IMR-90 (cell line): ENCODE measurements around the gene RYR1. TPM values are rescaled to one million over a fixed set of nuclear protein-coding genes. Genes with fewer than 3 reads are reported as not detected.

ENCODE experiments used
- ATAC-seq: fragments of 200-7000 bp; cut with Tn5 transposase; 2 replicates; pipeline ENCODE4 v1.9.1; 2020; ENCODE audit warnings: low read depth, mild to moderate bottlenecking, moderate library complexity
- BruUV-seq: library from RNA; stranded (reverse); fragments of 400-500 nt; replicated peaks from 2 replicates; lab custom pipeline; 2021; lab: Mats Ljungman, UMichigan
- CTCF ChIA-PET: fragments of 300-600 bp; formaldehyde crosslinking; extraction: SDS; loops from one replicate; lab custom pipeline; 2021; ENCODE audit warnings: antibody characterized with exemption; lab: Yijun Ruan, JAX
- POLR2A ChIA-PET: fragments of 300-600 bp; sonication (Branson Sonifier 250); formaldehyde crosslinking; loops from one replicate; lab custom pipeline; 2022; ENCODE audit warnings: antibody characterized with exemption; ENCODE audit not compliant: unreplicated experiment; lab: Charles Lee
- DNase-seq: peaks from one replicate; pipeline ENCODE4 v3.0.0; 2013
- H2AFZ ChIP-seq: replicated peaks from 2 replicates; pipeline ENCODE3; 2013; ENCODE audit warnings: low read length, mild to moderate bottlenecking; ENCODE audit not compliant: poor library complexity
- H2AK5ac ChIP-seq: 2 replicates; pipeline ENCODE4 v1.6.1; 2013; ENCODE audit warnings: low read depth, low read length, inconsistent platforms
- H2AK9ac ChIP-seq: replicated peaks from 2 replicates; pipeline ENCODE3; 2013; ENCODE audit warnings: mild to moderate bottlenecking, low read depth, low read length, moderate library complexity; ENCODE audit not compliant: poor library complexity
- H2BK120ac ChIP-seq: 2 replicates; pipeline ENCODE4 v1.6.1; 2013; ENCODE audit warnings: low read depth, low read length, inconsistent platforms
- H2BK15ac ChIP-seq: 3 replicates; pipeline ENCODE4 v1.6.1; 2013; ENCODE audit warnings: low read depth, low read length, inconsistent platforms
- H2BK20ac ChIP-seq: 2 replicates; pipeline ENCODE4 v1.6.1; 2013; ENCODE audit warnings: low read depth, mild to moderate bottlenecking, inconsistent platforms, low read length, moderate library complexity
- H2BK5ac ChIP-seq: 2 replicates; pipeline ENCODE4 v1.6.1; 2013; ENCODE audit warnings: mild to moderate bottlenecking, low read depth, low read length, inconsistent platforms; ENCODE audit not compliant: poor library complexity, severe bottlenecking
- H3K14ac ChIP-seq: replicated peaks from 2 replicates; pipeline ENCODE4 v1.6.1; 2013; ENCODE audit warnings: low read depth, low read length, inconsistent platforms
- H3K18ac ChIP-seq: 2 replicates; pipeline ENCODE4 v1.6.1; 2013; ENCODE audit warnings: low read depth, low read length, control low read depth
- H3K23ac ChIP-seq: 2 replicates; pipeline ENCODE4 v1.6.1; 2013; ENCODE audit warnings: low read depth, low read length, inconsistent platforms
- H3K27ac ChIP-seq: 2 replicates; pipeline ENCODE4 v1.5.1; 2013; ENCODE audit warnings: mild to moderate bottlenecking, control low read depth, low read length; ENCODE audit not compliant: insufficient read depth
- H3K27me3 ChIP-seq: 2 replicates; pipeline ENCODE4 v1.6.1; 2013; ENCODE audit warnings: low read length; ENCODE audit not compliant: control insufficient read depth, insufficient read depth
- H3K36me3 ChIP-seq: 2 replicates; pipeline ENCODE4 v1.6.1; 2013; ENCODE audit warnings: low read length, mixed read lengths; ENCODE audit not compliant: control insufficient read depth, insufficient read depth
- H3K4ac ChIP-seq: 2 replicates; pipeline ENCODE4 v1.6.1; 2013; ENCODE audit warnings: low read depth, low read length, inconsistent platforms
- H3K4me1 ChIP-seq: 2 replicates; pipeline ENCODE4 v1.6.1; 2013; ENCODE audit warnings: low read length, mixed read lengths; ENCODE audit not compliant: control insufficient read depth, insufficient read depth
- H3K4me2 ChIP-seq: 2 replicates; pipeline ENCODE4 v1.6.1; 2013; ENCODE audit warnings: low read depth, mild to moderate bottlenecking, control low read depth, low read length, moderate library complexity
- H3K4me3 ChIP-seq: 2 replicates; pipeline ENCODE4 v1.5.1; 2013; ENCODE audit warnings: low read depth, mild to moderate bottlenecking, control low read depth, low read length, moderate library complexity; ENCODE audit not compliant: insufficient read depth
- H3K56ac ChIP-seq: 2 replicates; pipeline ENCODE4 v1.6.1; 2013; ENCODE audit warnings: low read length, inconsistent platforms; ENCODE audit not compliant: insufficient read depth; ENCODE audit errors: extremely low read depth
- H3K79me1 ChIP-seq, 2 experiments: 2 replicates each; pipeline ENCODE4 v1.6.1; 2013; ENCODE audit warnings: low read length in 2 of 2, inconsistent platforms in 1 of 2, low read depth in 1 of 2
- H3K9ac ChIP-seq: 2 replicates; pipeline ENCODE4 v1.6.1; 2013; ENCODE audit warnings: low read depth, low read length, control low read depth
- H3K9me1 ChIP-seq: 2 replicates; pipeline ENCODE4 v1.6.1; 2013; ENCODE audit warnings: low read length, inconsistent platforms; ENCODE audit not compliant: insufficient read depth
- H3K9me3 ChIP-seq: 2 replicates; pipeline ENCODE4 v1.6.1; 2013; ENCODE audit warnings: low read length; ENCODE audit not compliant: control insufficient read depth, insufficient read depth
- H4K20me1 ChIP-seq: 2 replicates; pipeline ENCODE4 v1.6.1; 2013; ENCODE audit warnings: low read length, inconsistent platforms; ENCODE audit not compliant: insufficient read depth
- H4K5ac ChIP-seq: 2 replicates; pipeline ENCODE4 v1.6.1; 2013; ENCODE audit warnings: mild to moderate bottlenecking, low read depth, low read length, control low read depth
- H4K8ac ChIP-seq, 2 experiments: 2 replicates each; pipeline ENCODE4 v1.6.1; 2013; ENCODE audit warnings: low read depth in 2 of 2, low read length in 2 of 2, control low read depth in 1 of 2, inconsistent platforms in 1 of 2
- H4K91ac ChIP-seq: 2 replicates; pipeline ENCODE4 v1.6.1; 2013; ENCODE audit warnings: low read depth, low read length, inconsistent platforms; ENCODE audit not compliant: insufficient read depth
- BHLHE40 ChIP-seq: fragments of 150-350 bp; IDR thresholded peaks from 2 replicates; pipeline ENCODE4 v1.6.1; 2016; ENCODE audit warnings: mild to moderate bottlenecking, low read depth, low read length
- CEBPB ChIP-seq: IDR thresholded peaks from 2 replicates; pipeline ENCODE4 v1.6.1; 2012; ENCODE audit warnings: low read depth, low read length, improper control_type of control experiment
- FOS ChIP-seq: fragments of 150-350 bp; IDR thresholded peaks from 2 replicates; pipeline ENCODE4 v1.6.1; 2016; ENCODE audit warnings: low read depth, low read length
- WGBS, 2 experiments: methylation state at CpG; one replicate each; pipeline versions ENCODE4 v1.1.5 to v1.1.7; 2013; ENCODE audit warnings: missing lambda C conversion rate in 2 of 2; ENCODE audit not compliant: insufficient read length in 1 of 2; ENCODE audit errors: extremely low coverage in 2 of 2; 5-methylcytosine and 5-hydroxymethylcytosine counted together
- dilution Hi-C: fragments of 300-500 bp; cut with HindIII; formaldehyde crosslinking; loops from one replicate; pipeline ENCODE4 v1.14.3; 2018; ENCODE audit warnings: low sequenced_read_pairs; ENCODE audit not compliant: unreplicated experiment
- in situ Hi-C: fragments of 300-500 bp; cut with MboI; formaldehyde crosslinking; loops from 3 replicates; pipeline ENCODE4 v1.14.3; 2019; ENCODE audit warnings: low sequenced_read_pairs, inconsistent platforms, mixed read lengths
- intact Hi-C: fragments of 100-400 bp; cut with micrococcal nuclease; formaldehyde crosslinking; loops from 2 replicates; pipeline ENCODE4 v1.10.0; 2022
- polyA plus RNA-seq, 3 experiments: library from polyadenylated mRNA; depleted of rRNA; stranded (reverse); fragments of >200 nt; gene quantifications; 2 replicates each; pipeline ENCODE4 v1.2.3, GENCODE V29; 2012; ENCODE audit warnings: low replicate concordance in 1 of 3
- total RNA-seq: library from RNA; depleted of rRNA; stranded (reverse); fragments of >200 nt; gene quantifications from 2 replicates; pipeline ENCODE4 v1.2.3, GENCODE V29; 2012

The RYR1 gene
- total and polyA plus RNA-seq, 2 of the 4 experiments (the other 2 are of a cell fraction): not detected

GRCh38 chr19:38526430-38526829 is 92.9 kb downstream of the RYR1 start:
- H3K23ac ChIP-seq: no peak overlapping the region
- H4K5ac ChIP-seq: no peak overlapping the region
- ChIA-PET POLR2A (no interaction called here), CTCF (no interaction called here)
- no peak overlapping the region for H2AK9ac ChIP-seq
- H3K27me3 ChIP-seq: peaks cover 8% of the 10 kb centered on the region
- no peak overlapping the region for H3K9ac ChIP-seq
- H3K18ac ChIP-seq: no peak overlapping the region
- no peaks in the 10 kb centered on the region for H3K4me1 ChIP-seq
- no peaks in the 10 kb centered on the region for H3K9me1 ChIP-seq
- no peak overlapping the region for H3K4ac ChIP-seq
- no peak overlapping the region for H2AFZ ChIP-seq
- no peak overlapping the region for H4K8ac ChIP-seq
- dilution Hi-C loops: no loop called here
- no peak overlapping the region for H2BK15ac ChIP-seq
- no peak overlapping the region for H3K14ac ChIP-seq
- no peak overlapping the region for H2BK20ac ChIP-seq
- H3K36me3 ChIP-seq: no peaks in the 10 kb centered on the region
- WGBS, 2 experiments: 42% methylated on average over 4 of the region's 7 CpGs; no CpG with 5 or more reads in 1 of the 2 experiments
- H2BK5ac ChIP-seq: no peak overlapping the region
- no TSS peak for BruUV-seq
- H3K79me1 ChIP-seq: no peaks in the 10 kb centered on the region
- H4K91ac ChIP-seq: no peak overlapping the region
- in situ Hi-C loops: no loop called here
- intact Hi-C loops: no loop called here
- ATAC-seq (no peak), DNase-seq (no peak)
- H2AK5ac ChIP-seq: no peak overlapping the region
- no peak overlapping the region for H3K56ac ChIP-seq
- no peaks in the 10 kb centered on the region for H3K9me3 ChIP-seq
- TF ChIP-seq BHLHE40: no peak
- TF ChIP-seq FOS: no peak
- no peak for TF ChIP-seq CEBPB
- H3K4me2 ChIP-seq: no peak overlapping the region
- no peaks in the 10 kb centered on the region for H4K20me1 ChIP-seq
- H2BK120ac ChIP-seq: no peak overlapping the region
- H3K4me3 ChIP-seq: no peak overlapping the region
- no peak overlapping the region for H3K27ac ChIP-seq
